Measurements from ENCODE around the gene UTRN.
A peak's percentile ranks its signal among the peaks of the same experiment; 100 is the strongest.

Gene UTRN

GRCh38 chr6:144265390-144265789 is 19.7 kb upstream of the UTRN start:
- DNase-seq (ENCODE audit: low read depth), result peak; percentile 38
- TF ChIP-seq CTCF (IDR thresholded peaks at IDR 0.05; ENCODE audit: low read depth, low read length, missing control alignments), result no peak
- no peak overlapping the region for H3K4me3 ChIP-seq (ENCODE audit: low read depth, low read length)

GRCh38 chr6:144266091-144266649 is 19.0 kb upstream of the UTRN start:
- no peak for TF ChIP-seq CTCF (IDR thresholded peaks at IDR 0.05; ENCODE audit: low read depth, low read length, missing control alignments)
- DNase-seq (ENCODE audit: low read depth), result no peak
- H3K4me3 ChIP-seq (ENCODE audit: low read depth, low read length), result no peak overlapping the region

GRCh38 chr6:144268794-144269349 is 16.3 kb upstream of the UTRN start:
- H3K4me3 ChIP-seq (ENCODE audit: low read depth, low read length), result no peak overlapping the region
- TF ChIP-seq CTCF (IDR thresholded peaks at IDR 0.05; ENCODE audit: low read depth, low read length, missing control alignments), result no peak
- no peak for DNase-seq (ENCODE audit: low read depth)

DNA sequence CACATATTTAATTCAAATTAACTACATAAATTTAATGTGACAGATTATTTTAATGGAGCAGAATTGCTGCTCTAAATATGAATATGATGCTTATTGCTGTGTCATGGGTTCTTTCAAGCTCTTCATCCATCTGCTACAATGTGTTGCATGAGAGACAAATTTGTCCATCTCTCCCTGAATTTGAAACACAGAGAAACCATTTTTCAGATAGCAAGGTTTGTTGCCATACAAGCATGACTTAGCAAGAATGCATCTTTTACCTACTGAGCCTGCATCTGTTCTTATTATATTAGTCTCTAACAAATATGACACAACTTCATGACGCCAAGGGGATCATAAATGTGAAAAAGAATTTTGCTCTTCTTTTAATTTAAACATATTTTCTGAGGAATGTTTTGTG is 8.0 kb upstream of the UTRN start:
- no peak for DNase-seq (ENCODE audit: low read depth)
- TF ChIP-seq CTCF (IDR thresholded peaks at IDR 0.05; ENCODE audit: low read depth, low read length, missing control alignments), result no peak
- H3K4me3 ChIP-seq (ENCODE audit: low read depth, low read length), result no peak overlapping the region

DNA sequence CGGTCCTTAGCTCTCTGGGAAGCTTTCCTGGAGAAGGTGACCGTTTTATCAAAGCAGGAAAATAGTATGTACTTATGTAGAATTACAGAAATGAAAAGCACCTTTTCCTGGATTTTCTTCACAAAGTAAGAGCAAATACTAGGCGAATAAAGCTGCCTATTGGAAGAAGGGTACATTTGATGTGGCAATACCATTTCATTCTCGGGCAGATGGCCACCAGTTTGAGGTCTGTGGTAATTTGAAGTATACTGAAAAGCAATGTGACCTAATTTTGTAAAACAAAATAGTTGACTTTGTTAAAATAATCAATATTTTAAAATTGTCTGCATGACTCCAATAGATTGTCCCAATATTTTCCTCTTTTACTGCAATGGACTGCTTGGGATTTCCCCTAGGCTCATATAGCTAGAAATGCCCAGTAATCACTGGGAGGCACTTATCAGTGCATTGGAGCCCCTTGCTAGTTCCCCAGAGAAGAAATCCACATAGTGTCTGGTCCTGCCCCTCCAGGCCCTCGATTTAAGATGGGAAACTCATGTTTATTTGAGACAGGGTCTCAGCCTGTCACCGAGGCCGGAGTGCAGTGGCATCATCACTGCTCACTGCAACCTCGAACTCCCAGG is 7.4 kb upstream of the UTRN start:
- TF ChIP-seq CTCF (IDR thresholded peaks at IDR 0.05; ENCODE audit: low read depth, low read length, missing control alignments), result no peak
- no peak for DNase-seq (ENCODE audit: low read depth)
- H3K4me3 ChIP-seq (ENCODE audit: low read depth, low read length), result no peak overlapping the region

DNA sequence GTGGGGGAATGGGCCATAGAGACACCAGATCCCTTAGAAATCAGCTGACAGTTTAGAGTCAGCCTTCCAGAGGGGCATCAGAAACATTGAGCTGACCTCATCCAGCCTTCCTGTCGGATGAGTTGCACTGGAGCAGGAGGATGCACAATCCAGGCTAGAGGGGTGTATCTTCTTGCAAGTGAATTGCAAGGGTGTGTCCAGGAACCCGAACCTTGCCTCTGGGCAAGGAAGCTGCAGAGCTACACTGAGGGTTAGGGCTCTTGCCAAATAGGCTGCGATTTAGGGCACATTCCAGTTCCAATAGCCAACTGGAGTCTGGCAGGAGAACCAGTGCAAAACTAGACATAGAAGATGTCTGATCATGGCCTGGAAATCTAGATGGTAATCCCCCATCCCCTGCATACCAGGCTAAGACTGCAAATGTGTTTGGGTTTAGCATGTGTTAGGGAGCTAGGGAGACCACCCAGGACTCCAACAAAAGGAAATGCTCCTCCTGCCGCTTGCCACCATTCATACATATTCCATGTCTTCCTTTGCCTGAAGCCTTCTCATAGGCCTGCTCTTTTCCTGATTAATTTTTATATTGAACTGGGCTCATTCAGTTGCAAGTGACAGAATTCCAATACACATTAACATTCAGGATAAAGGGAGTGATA is 6.3 kb upstream of the UTRN start:
- no peak for TF ChIP-seq CTCF (IDR thresholded peaks at IDR 0.05; ENCODE audit: low read depth, low read length, missing control alignments)
- H3K4me3 ChIP-seq (ENCODE audit: low read depth, low read length), result no peak overlapping the region
- DNase-seq (ENCODE audit: low read depth), result no peak
